Stimulated activated CD4-positive, alpha-beta T cell treated with anti-CD3 and anti-CD28 coated beads, Interleukin-2, amount 100 ng/mL, for 48 hours (primary cell): ENCODE data around the gene UTS2R.

Experiments
- DNase-seq, 2 donors: peaks; one replicate each; pipeline ENCODE4 v3.0.0-alpha.2; 2020

Gene UTS2R

GRCh38 chr17:82371333-82372248, at the start of gene UTS2R:
Gene UTS2R (plus strand): TSS chr17:82371765. CDS start chr17:82374325, 2,560 bp downstream.
- no peak for DNase-seq

GRCh38 chr17:82321947-82322466, 49.6 kb upstream of the UTS2R start:
- DNase-seq = no peak

GRCh38 chr17:82322526-82323453, 48.8 kb upstream of the UTS2R start:
- DNase-seq = no peak

GRCh38 chr17:82323514-82324234, 47.9 kb upstream of the UTS2R start:
- no peak for DNase-seq

GRCh38 chr17:82324566-82325285, 46.8 kb upstream of the UTS2R start:
- no peak for DNase-seq

GRCh38 chr17:82325286-82326180, 46.0 kb upstream of the UTS2R start:
- DNase-seq = no peak

GRCh38 chr17:82327289-82327688, 44.3 kb upstream of the UTS2R start:
- no peak for DNase-seq

GRCh38 chr17:82327757-82328140, 43.8 kb upstream of the UTS2R start:
- DNase-seq = no peak

- no peak for DNase-seq
These were observed 43.2 kb upstream of the UTS2R start for GRCh38 chr17:82328141-82328993.

- no peak for DNase-seq
These were observed 42.5 kb upstream of the UTS2R start for GRCh38 chr17:82328994-82329507.

- no peak for DNase-seq
These were observed 41.8 kb upstream of the UTS2R start for GRCh38 chr17:82329683-82330321.

- DNase-seq = no peak
These were observed 41.0 kb upstream of the UTS2R start for GRCh38 chr17:82330322-82331239.

GRCh38 chr17:82331345-82331939, 40.1 kb upstream of the UTS2R start:
- no peak for DNase-seq

- DNase-seq = no peak
These were observed 38.8 kb upstream of the UTS2R start for GRCh38 chr17:82332669-82333278.

- DNase-seq = no peak
These were observed 38.0 kb upstream of the UTS2R start, which contains the start of gene SECTM1 for GRCh38 chr17:82333279-82334171. Gene SECTM1 (minus strand): TSS chr17:82333766. CDS start chr17:82327240, 6,526 bp downstream.

GRCh38 chr17:82334204-82334621, 37.4 kb upstream of the UTS2R start:
- no peak for DNase-seq
